ENCODE data around the gene HVCN1. TPM values are rescaled to one million over a fixed set of nuclear protein-coding genes. Genes with fewer than 3 reads are reported as not detected.

HVCN1 gene
- polyA plus RNA-seq, 1 experiment, result 3.9 TPM

DNA sequence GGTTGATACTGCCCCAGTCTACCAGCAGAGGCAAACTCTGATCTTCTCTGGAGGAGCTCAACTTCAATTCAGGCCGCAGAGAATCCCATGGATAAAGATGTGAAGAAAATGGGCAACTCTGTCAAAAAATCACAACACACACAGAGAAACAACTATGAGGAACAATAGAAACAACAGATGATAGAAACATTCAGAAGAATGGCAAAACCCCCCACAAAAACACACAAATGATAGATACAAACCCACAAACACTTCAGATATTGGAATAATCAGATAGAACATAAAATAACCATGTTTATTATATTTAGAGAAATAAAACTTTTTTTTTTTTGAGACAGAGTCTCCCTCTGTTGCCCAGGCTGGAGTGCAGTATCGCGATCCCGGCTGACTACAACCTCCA lies 20.0 kb upstream of the HVCN1 start:
- no peak for DNase-seq (ENCODE audit: low read depth)
- ChIA-PET CTCF (interaction anchor here (0.6 to 1.3 kb wide), 4 partner anchors 10 to 179 kb away, joined by 3 to 4 read pairs (median 4); no protein-coding TSS in a partner anchor), POLR2A (no interaction called here)

GRCh38 chr12:110705309-110705708 lies 16.4 kb upstream of the HVCN1 start:
- no peak for DNase-seq (ENCODE audit: low read depth)

More for the DNA sequence above, 20.0 kb upstream of the HVCN1 start:
- H3K36me3 ChIP-seq (ENCODE audit: control insufficient read depth, insufficient read depth, low read length), result no peaks in the 10 kb centered on the region; the same call in 1 of the 2 replicates
- no peaks in the 10 kb centered on the region for H3K27me3 ChIP-seq (ENCODE audit: control insufficient read depth, insufficient read depth, low read length)
- no peak overlapping the region for H3K4me3 ChIP-seq (ENCODE audit: low read depth, low read length)
- TF ChIP-seq, protein P1, sequence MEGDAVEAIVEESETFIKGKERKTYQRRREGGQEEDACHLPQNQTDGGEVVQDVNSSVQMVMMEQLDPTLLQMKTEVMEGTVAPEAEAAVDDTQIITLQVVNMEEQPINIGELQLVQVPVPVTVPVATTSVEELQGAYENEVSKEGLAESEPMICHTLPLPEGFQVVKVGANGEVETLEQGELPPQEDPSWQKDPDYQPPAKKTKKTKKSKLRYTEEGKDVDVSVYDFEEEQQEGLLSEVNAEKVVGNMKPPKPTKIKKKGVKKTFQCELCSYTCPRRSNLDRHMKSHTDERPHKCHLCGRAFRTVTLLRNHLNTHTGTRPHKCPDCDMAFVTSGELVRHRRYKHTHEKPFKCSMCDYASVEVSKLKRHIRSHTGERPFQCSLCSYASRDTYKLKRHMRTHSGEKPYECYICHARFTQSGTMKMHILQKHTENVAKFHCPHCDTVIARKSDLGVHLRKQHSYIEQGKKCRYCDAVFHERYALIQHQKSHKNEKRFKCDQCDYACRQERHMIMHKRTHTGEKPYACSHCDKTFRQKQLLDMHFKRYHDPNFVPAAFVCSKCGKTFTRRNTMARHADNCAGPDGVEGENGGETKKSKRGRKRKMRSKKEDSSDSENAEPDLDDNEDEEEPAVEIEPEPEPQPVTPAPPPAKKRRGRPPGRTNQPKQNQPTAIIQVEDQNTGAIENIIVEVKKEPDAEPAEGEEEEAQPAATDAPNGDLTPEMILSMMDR (IDR thresholded peaks at IDR 0.05; ENCODE audit: insufficient read depth, low read depth, low read length), result no peak

DNA sequence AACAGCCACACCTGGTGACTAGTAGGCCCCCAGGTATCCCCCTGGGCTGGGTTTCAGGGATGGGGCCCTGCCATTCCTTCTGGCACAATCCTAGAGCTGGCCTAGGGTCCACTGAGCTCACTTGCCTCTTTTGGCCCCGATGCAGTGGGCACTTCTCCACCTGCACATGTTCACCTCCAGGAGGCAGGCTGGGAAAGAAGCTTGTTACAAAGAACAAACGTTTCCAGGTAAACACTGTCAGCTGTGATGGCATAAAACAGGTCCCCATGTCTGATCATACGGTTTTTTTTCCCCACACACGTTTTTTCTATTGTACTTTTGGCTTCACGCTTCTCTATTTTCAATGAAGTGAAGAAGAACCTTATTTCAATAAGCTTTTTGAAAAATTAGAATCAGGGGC lies 15.8 kb upstream of the HVCN1 start:
- no peak for DNase-seq (ENCODE audit: low read depth)
- Histone ChIP-seq H3K36me3 (ENCODE audit: control insufficient read depth, insufficient read depth, low read length) (no peaks in the 10 kb centered on the region), H3K4me3 (ENCODE audit: low read depth, low read length) (no peak overlapping the region), H3K27me3 (ENCODE audit: control insufficient read depth, insufficient read depth, low read length) (no peaks in the 10 kb centered on the region)
- CTCF ChIA-PET, result interaction anchor here (0.6 to 1.4 kb wide), 4 partner anchors 11 to 615 kb away, joined by 3 to 5 read pairs (median 4); no protein-coding TSS in a partner anchor
- TF ChIP-seq, protein P1 (IDR thresholded peaks at IDR 0.05; ENCODE audit: insufficient read depth, low read depth, low read length), result no peak
- POLR2A ChIA-PET, result no interaction called here

More at GRCh38 chr12:110705309-110705708, 16.4 kb upstream of the HVCN1 start:
- H3K4me3 ChIP-seq (ENCODE audit: low read depth, low read length), result no peak overlapping the region
- TF ChIP-seq, protein P1 (IDR thresholded peaks at IDR 0.05; ENCODE audit: insufficient read depth, low read depth, low read length), result no peak
- ChIA-PET CTCF (interaction anchor here (1.1 to 1.4 kb wide), 3 partner anchors 12 to 122 kb away, joined by 3 to 5 read pairs (median 5); no protein-coding TSS in a partner anchor), POLR2A (no interaction called here)
- no peaks in the 10 kb centered on the region for H3K36me3 ChIP-seq (ENCODE audit: control insufficient read depth, insufficient read depth, low read length)
- no peaks in the 10 kb centered on the region for H3K27me3 ChIP-seq (ENCODE audit: control insufficient read depth, insufficient read depth, low read length)

DNA sequence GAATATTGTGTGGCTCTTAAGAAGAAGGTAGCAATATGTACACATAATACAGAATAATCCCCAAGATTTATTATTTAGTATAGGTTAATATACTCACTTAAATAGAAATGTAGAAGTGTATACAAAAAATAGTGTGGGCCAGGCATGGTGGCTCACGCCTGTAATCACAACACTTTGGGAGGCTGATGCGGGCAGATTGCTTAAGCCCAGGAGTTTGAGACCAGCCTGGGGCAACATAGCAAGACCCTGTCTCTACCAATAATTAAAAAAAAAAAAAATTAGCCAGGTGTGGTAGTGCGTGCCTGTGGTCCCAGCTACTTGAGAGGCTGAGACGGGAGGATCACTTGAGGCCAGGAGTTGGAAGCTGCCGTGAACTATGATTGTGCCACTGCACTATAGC lies 15.3 kb upstream of the HVCN1 start:
- POLR2A ChIA-PET, result no interaction called here
- TF ChIP-seq, protein P1 (IDR thresholded peaks at IDR 0.05; ENCODE audit: insufficient read depth, low read depth, low read length), result no peak

DNA sequence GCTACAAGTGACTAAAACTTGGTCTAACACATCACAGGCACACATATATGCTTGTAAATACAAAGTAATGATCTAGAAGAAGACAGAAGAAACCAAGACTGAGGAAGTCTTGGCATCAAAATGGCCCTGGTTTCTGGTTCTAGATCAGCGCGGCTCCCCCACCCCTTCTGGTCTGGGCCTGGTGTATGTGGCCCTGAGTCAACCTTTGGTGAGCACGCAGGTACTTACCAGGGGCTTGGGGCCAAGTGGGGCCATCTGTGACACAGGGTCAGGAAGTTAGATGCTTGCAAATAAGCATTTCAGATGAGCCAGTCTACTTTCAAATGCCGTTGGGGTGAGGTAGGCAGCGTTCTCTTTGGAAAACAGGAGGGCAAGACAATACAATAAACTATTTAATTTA lies 13.2 kb upstream of the HVCN1 start:
- H3K27me3 ChIP-seq (ENCODE audit: control insufficient read depth, insufficient read depth, low read length), result no peaks in the 10 kb centered on the region
- H3K36me3 ChIP-seq (ENCODE audit: control insufficient read depth, insufficient read depth, low read length), result no peaks in the 10 kb centered on the region
- ChIA-PET CTCF (no interaction called here), POLR2A (no interaction called here)
- H3K4me3 ChIP-seq (ENCODE audit: low read depth, low read length), result no peak overlapping the region
- no peak for DNase-seq (ENCODE audit: low read depth)
- TF ChIP-seq, protein P1 (IDR thresholded peaks at IDR 0.05; ENCODE audit: insufficient read depth, low read depth, low read length), result no peak

More for the DNA sequence above, 15.3 kb upstream of the HVCN1 start:
- Histone ChIP-seq H3K4me3 (ENCODE audit: low read depth, low read length) (no peak overlapping the region), H3K36me3 (ENCODE audit: control insufficient read depth, insufficient read depth, low read length) (no peaks in the 10 kb centered on the region), H3K27me3 (ENCODE audit: control insufficient read depth, insufficient read depth, low read length) (no peaks in the 10 kb centered on the region)
- DNase-seq (ENCODE audit: low read depth), result no peak
- CTCF ChIA-PET, result interaction anchor here (0.6 to 1.4 kb wide), 4 partner anchors 11 to 614 kb away, joined by 3 to 5 read pairs (median 4); no protein-coding TSS in a partner anchor

Data from BJ (cell line).